IgD-negative memory B cell (primary cell): ENCODE measurements around the gene ARL9. TPM values are rescaled to one million over a fixed set of nuclear protein-coding genes. Genes with fewer than 3 reads are reported as not detected.
A peak's percentile ranks its signal among the peaks of the same experiment; 100 is the strongest.
"Not testable (repeated sequence)": the region's sequence is repeated elsewhere in the genome, so short reads cannot be mapped to it uniquely, and the experiment has no call there.

Source experiments
- H3K27ac Mint-ChIP-seq, 3 donors: one replicate each; pipeline ENCODE4 v1.8.0; 2020 to 2022; ENCODE audit warnings: mild to moderate bottlenecking in 3 of 3, mixed read lengths in 3 of 3, moderate library complexity in 1 of 3
- H3K27me3 Mint-ChIP-seq: one replicate; pipeline ENCODE4 v1.8.0; 2021; ENCODE audit warnings: mixed read lengths
- H3K36me3 Mint-ChIP-seq: one replicate; pipeline ENCODE4 v1.8.0; 2020; ENCODE audit warnings: mild to moderate bottlenecking, mixed read lengths
- H3K4me1 Mint-ChIP-seq, 3 donors: one replicate each; pipeline ENCODE4 v1.8.0; 2020 to 2022; ENCODE audit warnings: mixed read lengths in 3 of 3, mild to moderate bottlenecking in 1 of 3
- H3K4me3 Mint-ChIP-seq, 4 donors: one replicate each; pipeline ENCODE4 v1.8.0; 2020 to 2022; ENCODE audit warnings: mild to moderate bottlenecking in 4 of 4, mixed read lengths in 4 of 4, moderate library complexity in 3 of 4
- H3K9me3 Mint-ChIP-seq, 3 donors: one replicate each; pipeline ENCODE4 v1.8.0; 2020 to 2021; ENCODE audit warnings: mixed read lengths in 3 of 3, mild to moderate bottlenecking in 1 of 3
- polyA plus RNA-seq: library from polyadenylated mRNA; unstranded; fragments of 300-500 nt; fragmentation: Illumina TruSeq; gene quantifications from one replicate; pipeline ENCODE4 v1.2.3, GENCODE V29; 2021

Gene ARL9
- not detected for polyA plus RNA-seq

DNA sequence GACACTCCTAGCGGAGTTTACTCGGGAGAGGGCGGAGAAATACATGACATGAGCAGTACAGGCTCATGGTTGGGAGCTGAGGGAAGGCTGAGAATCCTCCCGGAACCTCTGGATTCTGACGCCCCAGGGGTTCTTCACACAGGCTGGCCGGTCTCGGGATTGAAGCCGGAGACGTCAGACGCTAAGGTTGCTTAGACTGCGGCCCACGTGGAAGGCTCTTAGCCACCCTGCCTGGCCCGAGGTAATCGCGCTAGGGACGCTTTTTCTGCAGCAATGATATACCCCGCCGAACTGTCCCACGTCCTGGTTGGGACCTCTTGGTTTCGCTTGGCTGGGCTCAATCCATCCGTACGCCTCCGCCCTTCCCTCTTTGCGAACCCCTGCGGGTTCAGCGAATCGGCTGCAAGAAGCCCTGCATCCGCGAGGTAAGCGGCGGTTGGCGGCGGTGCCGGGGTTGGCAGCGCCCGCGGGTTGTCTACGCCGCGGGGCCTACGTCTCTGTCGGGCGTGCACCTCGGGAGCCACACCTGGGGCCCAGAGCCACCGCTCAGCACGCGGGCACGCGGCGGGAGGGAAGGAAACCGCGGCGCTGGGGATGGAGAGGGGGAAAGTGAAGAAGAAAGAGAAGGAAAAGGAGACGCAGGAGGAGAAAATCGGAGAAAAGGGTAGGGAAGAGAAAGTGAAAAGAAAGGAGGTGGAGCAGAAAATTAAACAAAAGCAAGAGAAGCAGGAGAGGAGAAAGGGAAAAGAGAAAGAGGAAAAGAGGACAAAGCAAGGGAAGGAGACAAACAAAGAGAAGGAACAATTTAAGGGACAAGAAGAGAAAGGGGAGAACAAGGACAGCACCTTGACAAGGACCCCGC, at the start of gene ARL9:
ARL9 (plus strand) TSS at position 523 of the 862 bp plus-strand sequence; CDS start at position 595, 72 bp downstream.
- H3K36me3 Mint-ChIP-seq, result peaks cover under 1% of the 10 kb centered on the region
- H3K27me3 Mint-ChIP-seq, result peaks cover 3% of the 10 kb centered on the region
- H3K27ac Mint-ChIP-seq, result peak within 1 kb of the TSS in 2 of 3 donors; percentile 47 to 71
- peaks cover 9 to 14% (median 11%) of the 10 kb centered on the region in 3 donors for H3K4me1 Mint-ChIP-seq
- peak within 1 kb of the TSS; percentile 78 to 97 (median 88) for H3K4me3 Mint-ChIP-seq
- peaks cover 0 to 1% (median 0%) of the 10 kb centered on the region in 3 donors for H3K9me3 Mint-ChIP-seq

DNA sequence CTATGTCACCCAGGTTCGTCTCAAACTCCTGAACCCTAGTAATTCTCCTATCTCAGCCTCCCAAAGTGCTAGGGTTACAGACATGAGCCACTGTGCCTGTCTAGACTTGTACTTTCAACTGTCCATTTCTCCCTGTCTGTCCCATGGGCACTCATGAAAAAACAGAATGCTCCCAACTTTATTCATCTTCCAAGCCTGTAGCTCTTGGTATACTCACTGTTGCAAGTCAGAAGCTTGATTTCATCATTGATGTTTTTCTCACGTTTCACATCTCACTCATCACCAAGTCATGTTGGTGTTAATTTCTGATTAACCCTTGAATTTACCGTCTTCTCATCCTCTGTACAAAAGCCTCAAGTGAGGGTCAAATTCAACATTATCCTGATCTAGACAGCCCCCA, 45.5 kb upstream of the ARL9 start:
- Mint-ChIP-seq H3K27me3 (no peaks in the 10 kb centered on the region), H3K9me3 (no peaks in the 10 kb centered on the region), H3K4me1 (peaks cover 10 to 17% (median 11%) of the 10 kb centered on the region in 3 donors), H3K27ac (no peak overlapping the region), H3K36me3 (peaks cover 14% of the 10 kb centered on the region), H3K4me3 (peak overlapping the region in 2 of 4 donors; percentile 12 to 55)

GRCh38 chr4:56462157-56462556, 43.4 kb upstream of the ARL9 start:
- no peak overlapping the region for H3K4me3 Mint-ChIP-seq
- peaks cover 22 to 31% (median 28%) of the 10 kb centered on the region in 3 donors for H3K4me1 Mint-ChIP-seq
- no peaks in the 10 kb centered on the region for H3K9me3 Mint-ChIP-seq
- H3K36me3 Mint-ChIP-seq, result peaks cover 7% of the 10 kb centered on the region
- no peaks in the 10 kb centered on the region for H3K27me3 Mint-ChIP-seq
- peak overlapping the region in 1 of 3 donors; percentile 17 for H3K27ac Mint-ChIP-seq

- no peak overlapping the region for H3K27ac Mint-ChIP-seq
- H3K9me3 Mint-ChIP-seq, result no peaks in the 10 kb centered on the region
- H3K36me3 Mint-ChIP-seq, result peaks cover 7% of the 10 kb centered on the region
- peaks cover 30 to 44% (median 38%) of the 10 kb centered on the region in 3 donors for H3K4me1 Mint-ChIP-seq
- H3K4me3 Mint-ChIP-seq, result peak overlapping the region in 1 of 4 donors; percentile 98
- H3K27me3 Mint-ChIP-seq, result no peaks in the 10 kb centered on the region
Measured at GRCh38 chr4:56463711-56464110, 41.9 kb upstream of the ARL9 start.

DNA sequence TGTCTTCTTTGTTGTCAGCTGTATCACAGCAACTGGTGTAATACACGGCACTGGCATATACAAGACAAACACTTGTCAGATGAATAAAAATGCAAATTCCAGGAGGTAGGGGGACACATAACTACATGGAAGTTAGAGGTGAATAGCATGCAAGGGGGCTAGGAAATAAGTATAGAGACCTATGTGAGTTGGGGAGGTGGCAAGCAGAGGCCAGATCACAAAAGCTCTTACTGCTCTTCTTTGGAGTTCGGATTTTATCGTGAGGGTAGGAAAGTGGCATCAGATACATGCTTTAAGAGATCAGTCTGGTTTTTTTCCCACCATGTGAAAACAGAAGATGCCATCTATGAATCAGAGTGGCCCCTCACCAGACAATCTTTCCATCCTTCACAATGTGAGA, 41.0 kb upstream of the ARL9 start:
- Mint-ChIP-seq H3K36me3 (peaks cover 7% of the 10 kb centered on the region), H3K4me3 (peak overlapping the region in 2 of 4 donors; percentile 57 to 98), H3K9me3 (no peaks in the 10 kb centered on the region), H3K4me1 (peaks cover 37 to 52% (median 45%) of the 10 kb centered on the region in 3 donors), H3K27me3 (no peaks in the 10 kb centered on the region), H3K27ac (no peak overlapping the region)

- Mint-ChIP-seq H3K36me3 (peaks cover 8% of the 10 kb centered on the region), H3K9me3 (no peaks in the 10 kb centered on the region), H3K27ac (peak overlapping the region; percentile 33 to 69 (median 37)), H3K4me3 (peak overlapping the region; percentile 96 to 98 (median 98)), H3K4me1 (peaks cover 42 to 58% (median 50%) of the 10 kb centered on the region in 3 donors), H3K27me3 (no peaks in the 10 kb centered on the region)
Measured at GRCh38 chr4:56465599-56466295, 39.8 kb upstream of the ARL9 start.

- Mint-ChIP-seq H3K27ac (peak overlapping the region in 2 of 3 donors; percentile 84 to 94), H3K4me3 (peak overlapping the region; percentile 96 to 98 (median 98)), H3K4me1 (peaks cover 42 to 58% (median 50%) of the 10 kb centered on the region in 3 donors)
- not testable (repeated sequence) for H3K36me3 Mint-ChIP-seq, H3K9me3 Mint-ChIP-seq, H3K27me3 Mint-ChIP-seq
Measured at GRCh38 chr4:56466296-56466761, 39.3 kb upstream of the ARL9 start.

- Mint-ChIP-seq H3K4me1 (peaks cover 42 to 60% (median 53%) of the 10 kb centered on the region in 3 donors), H3K27ac (peak overlapping the region; percentile 84 to 94 (median 91)), H3K4me3 (peak overlapping the region; percentile 96 to 98 (median 98)), H3K9me3 (no peaks in the 10 kb centered on the region), H3K36me3 (peaks cover 6% of the 10 kb centered on the region), H3K27me3 (no peaks in the 10 kb centered on the region)
Measured at GRCh38 chr4:56466910-56467283, 38.7 kb upstream of the ARL9 start.

DNA sequence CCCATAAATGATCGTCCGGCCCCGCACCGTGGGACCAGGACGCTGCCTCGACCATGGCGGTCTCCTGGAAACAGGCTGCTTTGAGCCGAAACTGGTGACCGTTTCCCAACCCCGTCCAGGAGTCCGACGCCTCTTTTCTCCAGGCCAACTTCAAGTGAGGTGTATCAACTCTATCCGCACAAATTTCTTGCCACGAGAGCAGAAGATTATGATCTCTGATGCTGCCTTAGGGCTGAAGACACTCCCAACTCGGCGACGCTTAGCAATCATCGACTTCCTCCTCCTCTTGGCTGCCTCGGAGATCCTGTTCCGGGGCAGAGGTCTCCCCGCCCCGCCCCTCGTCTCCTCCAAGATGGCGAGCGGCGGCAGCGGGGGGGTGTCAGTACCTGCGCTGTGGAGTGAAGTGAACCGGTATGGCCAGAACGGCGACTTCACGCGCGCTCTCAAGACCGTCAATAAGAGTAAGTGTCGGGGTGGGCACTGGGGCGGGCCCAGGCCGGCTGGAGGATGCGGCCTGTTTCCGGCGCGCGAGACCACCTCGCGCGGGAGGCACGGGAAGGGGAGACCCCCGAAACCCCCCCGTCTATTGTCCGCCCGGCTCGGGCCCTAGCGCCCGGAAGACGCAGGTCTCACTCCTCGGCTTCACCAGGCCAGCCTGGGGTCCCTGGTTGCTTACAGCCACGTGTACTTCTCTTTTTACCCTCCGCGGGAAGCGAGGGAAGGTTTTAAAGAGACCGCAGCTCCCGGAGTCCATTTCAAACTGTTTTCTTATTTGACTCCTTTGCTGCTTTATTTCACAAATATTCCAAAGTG, 38.1 kb upstream of the ARL9 start, which contains the start of gene SRP72:
SRP72 (plus strand) TSS at position 334 of the 813 bp plus-strand sequence; CDS start at position 353, 19 bp downstream.
- peaks cover 40 to 58% (median 53%) of the 10 kb centered on the region in 3 donors for H3K4me1 Mint-ChIP-seq
- H3K27ac Mint-ChIP-seq, result peak within 1 kb of the TSS; percentile 84 to 94 (median 91)
- peaks cover 4% of the 10 kb centered on the region for H3K36me3 Mint-ChIP-seq
- H3K9me3 Mint-ChIP-seq, result no peaks in the 10 kb centered on the region
- no peaks in the 10 kb centered on the region for H3K27me3 Mint-ChIP-seq
- peak within 1 kb of the TSS; percentile 96 to 98 (median 98) for H3K4me3 Mint-ChIP-seq

GRCh38 chr4:56468097-56468422, 37.5 kb upstream of the ARL9 start:
- Mint-ChIP-seq H3K9me3 (no peaks in the 10 kb centered on the region), H3K27ac (peak overlapping the region; percentile 84 to 94 (median 91)), H3K36me3 (peaks cover 4% of the 10 kb centered on the region), H3K4me3 (peak overlapping the region; percentile 96 to 98 (median 98)), H3K27me3 (no peaks in the 10 kb centered on the region), H3K4me1 (peaks cover 40 to 58% (median 53%) of the 10 kb centered on the region in 3 donors)

GRCh38 chr4:56469489-56470210, 35.9 kb upstream of the ARL9 start:
- Mint-ChIP-seq H3K36me3 (peaks cover 4% of the 10 kb centered on the region), H3K27me3 (no peaks in the 10 kb centered on the region), H3K4me3 (peak overlapping the region; percentile 18 to 98 (median 91)), H3K9me3 (no peaks in the 10 kb centered on the region), H3K27ac (peak overlapping the region in 2 of 3 donors; percentile 25 to 71), H3K4me1 (peaks cover 35 to 50% (median 45%) of the 10 kb centered on the region in 3 donors)

DNA sequence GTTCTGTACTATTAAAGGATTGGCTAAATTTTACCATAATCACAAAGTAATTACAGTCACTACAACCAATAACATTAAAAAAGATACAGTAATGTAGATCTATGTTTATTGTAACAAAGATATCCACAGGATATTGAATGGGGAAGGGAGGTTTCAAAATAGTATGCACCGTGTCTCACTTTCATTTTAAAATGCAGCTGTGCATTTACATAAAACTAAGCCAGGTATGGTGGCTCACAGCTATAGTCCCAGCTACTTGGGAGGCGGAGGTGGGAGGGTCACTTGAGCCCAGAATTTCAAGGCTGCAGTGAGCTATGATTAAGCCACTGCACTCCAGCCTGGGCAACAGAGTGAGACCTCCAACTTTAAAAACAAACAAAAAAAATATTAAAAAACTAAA, 29.7 kb upstream of the ARL9 start:
- H3K36me3 Mint-ChIP-seq, result peaks cover 2% of the 10 kb centered on the region
- peak overlapping the region; percentile 18 to 67 (median 50) for H3K27ac Mint-ChIP-seq
- no peaks in the 10 kb centered on the region for H3K9me3 Mint-ChIP-seq
- no peaks in the 10 kb centered on the region for H3K27me3 Mint-ChIP-seq
- H3K4me1 Mint-ChIP-seq, result peaks cover 5 to 16% (median 7%) of the 10 kb centered on the region in 3 donors
- H3K4me3 Mint-ChIP-seq, result peak overlapping the region in 2 of 4 donors; percentile 17 to 39

DNA sequence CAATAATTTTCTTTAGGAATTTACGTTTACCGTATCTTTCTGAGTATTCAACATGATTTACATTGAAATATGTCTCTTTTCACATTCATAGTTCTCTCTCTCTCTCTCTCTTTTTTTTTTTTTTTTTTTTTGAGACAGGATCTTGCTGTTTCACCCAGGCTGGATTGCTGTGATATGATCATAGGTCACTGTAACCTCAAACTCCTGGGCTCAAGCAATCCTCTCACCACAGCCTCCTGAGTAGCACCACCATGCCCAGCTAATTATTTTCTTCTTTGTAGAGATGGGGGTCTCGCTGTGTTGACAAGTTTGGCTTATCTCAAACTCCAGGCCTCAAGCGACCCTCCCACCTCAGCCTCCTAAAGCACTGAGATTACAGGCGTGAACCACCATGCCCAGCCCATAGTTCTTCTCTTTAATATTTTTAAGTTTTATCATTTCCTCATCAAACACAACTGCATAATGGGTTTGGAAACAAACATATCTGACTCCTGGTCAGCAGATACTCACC, 28.3 kb upstream of the ARL9 start:
- peaks cover 5 to 10% (median 5%) of the 10 kb centered on the region in 3 donors for H3K4me1 Mint-ChIP-seq

More for the DNA sequence above, 28.3 kb upstream of the ARL9 start:
- H3K27me3 Mint-ChIP-seq, result no peaks in the 10 kb centered on the region
- H3K36me3 Mint-ChIP-seq, result peaks cover 3% of the 10 kb centered on the region
- no peaks in the 10 kb centered on the region for H3K9me3 Mint-ChIP-seq
- H3K4me3 Mint-ChIP-seq, result no peak overlapping the region
- H3K27ac Mint-ChIP-seq, result no peak overlapping the region
